Activated CD4-positive, alpha-beta T cell treated with anti-CD3 and anti-CD28 coated beads, Interleukin-2, Interleukin-4, amounts not matched to agents 100 ng/mL and 50 ng/mL, durations not matched to agents 16 hours and 8 hours (primary cell): ENCODE data around the gene KLRF1.

Source experiments
- DNase-seq: peaks from one replicate; pipeline ENCODE4 v3.0.0-alpha.2; 2020; ENCODE audit warnings: low spot score

Gene KLRF1

GRCh38 chr12:9827209-9827888 is at the start of gene KLRF1:
TSS of gene KLRF1 (plus strand) at chr12:9827481. CDS start at chr12:9827545, 64 bp downstream.
- no peak for DNase-seq

- DNase-seq, result no peak
Measured at GRCh38 chr12:9779209-9779608, 48.1 kb upstream of the KLRF1 start.

GRCh38 chr12:9781360-9781759 is 45.9 kb upstream of the KLRF1 start:
- no peak for DNase-seq

GRCh38 chr12:9782547-9783382 is 44.5 kb upstream of the KLRF1 start:
- DNase-seq, result no peak

- DNase-seq, result no peak
Measured at GRCh38 chr12:9784326-9784725, 43.0 kb upstream of the KLRF1 start.

GRCh38 chr12:9784816-9785215 is 42.5 kb upstream of the KLRF1 start:
- no peak for DNase-seq

- DNase-seq, result no peak
Measured at GRCh38 chr12:9786726-9787717, 40.3 kb upstream of the KLRF1 start.

GRCh38 chr12:9792185-9792900 is 34.9 kb upstream of the KLRF1 start:
- no peak for DNase-seq

- peak; percentile 69 for DNase-seq
Measured at GRCh38 chr12:9792961-9793617, 34.2 kb upstream of the KLRF1 start.

- peak; percentile 38 for DNase-seq
Measured at GRCh38 chr12:9793779-9794395, 33.4 kb upstream of the KLRF1 start.

- peak; percentile 47 for DNase-seq
Measured at GRCh38 chr12:9794484-9795093, 32.7 kb upstream of the KLRF1 start.

GRCh38 chr12:9795945-9796344 is 31.3 kb upstream of the KLRF1 start:
- no peak for DNase-seq

- DNase-seq, result peak; percentile 59
Measured at GRCh38 chr12:9796346-9796745, 30.9 kb upstream of the KLRF1 start.

GRCh38 chr12:9796971-9797370 is 30.3 kb upstream of the KLRF1 start:
- no peak for DNase-seq

GRCh38 chr12:9797722-9798619 is 29.3 kb upstream of the KLRF1 start:
- DNase-seq, result peak; percentile 87

- no peak for DNase-seq
Measured at GRCh38 chr12:9799961-9800360, 27.3 kb upstream of the KLRF1 start.

GRCh38 chr12:9805883-9806282 is 21.4 kb upstream of the KLRF1 start:
- DNase-seq, result no peak

- DNase-seq, result no peak
Measured at GRCh38 chr12:9806714-9807113, 20.6 kb upstream of the KLRF1 start.

- no peak for DNase-seq
Measured at GRCh38 chr12:9808504-9808903, 18.8 kb upstream of the KLRF1 start.
